Hindlimb muscle (tissue), 1 donor: Measurements from ENCODE around the gene RDH11. TPM values are rescaled to one million over a fixed set of nuclear protein-coding genes. Genes with fewer than 3 reads are reported as not detected.

Experiments
- DNase-seq: peaks from one replicate; pipeline ENCODE4 v3.0.0-alpha.2; 2013
- polyA plus RNA-seq: library from polyadenylated mRNA; unstranded; fragments of 120-200 nt; gene quantifications from one replicate; pipeline ENCODE4 v1.2.1, GENCODE V29; 2013; ENCODE audit not compliant: insufficient read length

The RDH11 gene
- polyA plus RNA-seq, 1 donor, result 40.9 TPM

GRCh38 chr14:67645414-67645813 lies 50.1 kb downstream of the RDH11 start:
- no peak for DNase-seq

GRCh38 chr14:67644428-67644827 lies 51.1 kb downstream of the RDH11 start:
- DNase-seq, result no peak

GRCh38 chr14:67643713-67644112 lies 51.9 kb downstream of the RDH11 start:
- no peak for DNase-seq

- DNase-seq, result no peak
These were observed 53.4 kb downstream of the RDH11 start for GRCh38 chr14:67641902-67642749.

- DNase-seq, result no peak
These were observed 54.1 kb downstream of the RDH11 start for GRCh38 chr14:67641480-67641879.

- no peak for DNase-seq
These were observed 56.9 kb downstream of the RDH11 start for GRCh38 chr14:67638642-67639041.

- no peak for DNase-seq
These were observed 59.1 kb downstream of the RDH11 start for GRCh38 chr14:67636361-67636919.

- DNase-seq, result no peak
These were observed 62.0 kb downstream of the RDH11 start for GRCh38 chr14:67633451-67634147.

- DNase-seq, result no peak
These were observed 64.6 kb downstream of the RDH11 start for GRCh38 chr14:67630938-67631337.

- DNase-seq, result no peak
These were observed 65.4 kb downstream of the RDH11 start for GRCh38 chr14:67630186-67630585.

- no peak for DNase-seq
These were observed 68.0 kb downstream of the RDH11 start for GRCh38 chr14:67627519-67627918.

Other genes with a start within 250 kb of the RDH11 start
- gene TMEM229B, start 207.0 kb downstream of the RDH11 start, polyA plus RNA-seq, result 0.31 TPM
- gene PLEKHH1, start 162.5 kb downstream of the RDH11 start, polyA plus RNA-seq, result 2.0 TPM
- 14.6 TPM for gene PIGH, start 95.5 kb downstream of the RDH11 start, polyA plus RNA-seq
- 2.1 TPM for gene ARG2, start 75.8 kb downstream of the RDH11 start, polyA plus RNA-seq
- gene VTI1B, start 21.1 kb downstream of the RDH11 start, polyA plus RNA-seq, result 70.8 TPM
- 1.2 TPM for gene RDH12, start 6.1 kb upstream of the RDH11 start, polyA plus RNA-seq
- 17.8 TPM for gene ZFYVE26, start 120.8 kb upstream of the RDH11 start, polyA plus RNA-seq
- 10.2 TPM for gene RAD51B, start 124.0 kb upstream of the RDH11 start, polyA plus RNA-seq